SK-N-MC (cell line): ENCODE data around the gene E2F2.

Source experiments
- EZH2 ChIP-seq: fragments of 200-600 bp; sonication (generic); IDR thresholded peaks from one replicate; pipeline ENCODE4 v1.6.1; 2017; ENCODE audit warnings: antibody characterized with exemption
- FOXP2 ChIP-seq: optimal IDR thresholded peaks from 2 replicates; pipeline ENCODE3; 2011; ENCODE audit warnings: mild to moderate bottlenecking, moderate library complexity; ENCODE audit not compliant: insufficient read depth; ENCODE audit errors: extremely low read length, control extremely low read depth
- POLR2AphosphoS5 ChIP-seq: IDR thresholded peaks from 2 replicates; pipeline ENCODE4 v1.6.1; 2012; ENCODE audit warnings: mild to moderate bottlenecking, low read depth, low read length, borderline replicate concordance

DNA sequence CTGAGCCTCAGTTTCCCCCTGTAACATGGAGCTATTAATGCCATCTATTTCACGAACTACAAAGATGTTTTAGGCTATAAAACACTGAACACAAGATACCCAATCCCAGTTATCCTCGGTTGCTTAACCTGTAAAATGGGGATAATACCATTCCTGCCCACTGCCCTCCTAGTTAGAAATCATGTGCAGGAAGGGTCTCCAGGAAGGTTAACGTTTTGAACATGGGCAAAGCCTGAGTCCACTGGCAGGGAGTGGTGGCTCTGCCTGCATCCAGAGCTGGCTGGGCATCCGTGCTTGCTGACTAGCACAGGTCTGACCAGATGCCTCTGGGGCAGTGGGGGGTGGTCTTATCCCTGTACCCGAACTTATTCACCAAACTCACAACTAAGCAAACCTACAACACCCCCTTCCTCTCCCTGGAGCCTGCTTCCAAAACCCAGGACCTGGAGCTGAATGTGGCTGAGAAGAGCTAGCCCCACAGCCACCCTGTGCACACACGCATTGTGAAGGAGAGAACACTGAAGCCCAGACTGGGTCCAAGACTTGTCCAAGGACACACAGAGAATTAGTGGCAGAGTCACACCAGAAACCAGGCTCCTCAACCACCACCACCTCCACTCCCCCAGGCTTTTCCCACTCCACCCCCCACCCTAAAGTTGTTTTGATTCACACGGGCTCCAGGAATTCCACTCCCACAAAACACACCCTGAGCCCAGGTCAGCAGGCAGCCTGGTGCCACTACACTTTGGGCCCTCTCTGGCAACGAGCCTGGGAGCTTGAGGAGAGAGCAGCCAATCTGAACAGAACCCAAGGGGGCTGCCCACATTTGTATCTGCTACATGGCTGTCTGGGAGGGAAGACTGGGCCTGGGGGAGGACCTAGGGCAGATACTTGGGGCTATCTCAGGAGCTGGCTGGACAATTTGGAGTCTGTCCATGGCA lies 1.6 kb downstream of the E2F2 start:
- TF ChIP-seq POLR2AphosphoS5 = peak; percentile 14; the same call in 1 of the 2 replicates
- no peak for TF ChIP-seq EZH2
- TF ChIP-seq FOXP2 = no peak
